GM18517 (cell line): ENCODE results near the gene IFRD1.

Experiments
- ATAC-seq: cut with Tn5 transposase; IDR thresholded peaks from one replicate; pipeline ENCODE4 v1.9.1; 2021; ENCODE audit warnings: mild to moderate bottlenecking, moderate library complexity; ENCODE audit not compliant: unreplicated experiment

IFRD1 gene

GRCh38 chr7:112485766-112486165 lies 35.5 kb downstream of the IFRD1 start:
- no peak for ATAC-seq

GRCh38 chr7:112487457-112488263 lies 37.4 kb downstream of the IFRD1 start:
- no peak for ATAC-seq

GRCh38 chr7:112488264-112488552 lies 37.9 kb downstream of the IFRD1 start:
- ATAC-seq = no peak

- ATAC-seq = no peak
Observed at GRCh38 chr7:112492186-112492585, 41.9 kb downstream of the IFRD1 start.

GRCh38 chr7:112494656-112495055 lies 44.4 kb downstream of the IFRD1 start:
- no peak for ATAC-seq

- ATAC-seq = no peak
Observed at GRCh38 chr7:112495156-112495788, 45.0 kb downstream of the IFRD1 start.

GRCh38 chr7:112495810-112496462 lies 45.7 kb downstream of the IFRD1 start:
- ATAC-seq = peak; percentile 51

GRCh38 chr7:112497481-112497880 lies 47.2 kb downstream of the IFRD1 start:
- ATAC-seq = peak; percentile 70

- ATAC-seq = no peak
Observed at GRCh38 chr7:112500619-112501018, 50.4 kb downstream of the IFRD1 start.

- ATAC-seq = no peak
Observed at GRCh38 chr7:112501801-112502503, 51.7 kb downstream of the IFRD1 start.

GRCh38 chr7:112502700-112503099 lies 52.4 kb downstream of the IFRD1 start:
- ATAC-seq = no peak

- no peak for ATAC-seq
Observed at GRCh38 chr7:112503361-112503972, 53.2 kb downstream of the IFRD1 start.

GRCh38 chr7:112504093-112504695 lies 53.9 kb downstream of the IFRD1 start:
- ATAC-seq = no peak

GRCh38 chr7:112505495-112505894 lies 55.2 kb downstream of the IFRD1 start:
- ATAC-seq = no peak

GRCh38 chr7:112508404-112508803 lies 58.1 kb downstream of the IFRD1 start:
- ATAC-seq = no peak

- no peak for ATAC-seq
Observed at GRCh38 chr7:112509402-112509801, 59.1 kb downstream of the IFRD1 start.

GRCh38 chr7:112510001-112510742 lies 59.9 kb downstream of the IFRD1 start:
- no peak for ATAC-seq

- no peak for ATAC-seq
Observed at GRCh38 chr7:112510743-112511110, 60.5 kb downstream of the IFRD1 start.

GRCh38 chr7:112511451-112512202 lies 61.4 kb downstream of the IFRD1 start:
- ATAC-seq = no peak
